ENCODE measurements around the gene PLEKHA8.

- TF ChIP-seq EZH2phosphoT487 (IDR thresholded peaks at IDR 0.05; ENCODE audit: borderline replicate concordance, low read length) (no peak), CTCF (IDR thresholded peaks at IDR 0.05; ENCODE audit: low read depth, low read length, poor library complexity, severe bottlenecking) (no peak)
Measured at GRCh38 chr7:30065746-30066145, 37.5 kb downstream of the PLEKHA8 start.

Data from DOHH2 (cell line).